Trophoblast cell (in vitro differentiated cells and primary cell): ENCODE measurements around the gene SLC7A6OS.

ENCODE experiments used
- DNase-seq, 2 donors: peaks; one replicate each; pipeline ENCODE4 v3.0.0-alpha.2; 2016
- H2AFZ ChIP-seq: 2 replicates; pipeline ENCODE4 v1.6.1; 2013; ENCODE audit warnings: low read length, moderate library complexity, mild to moderate bottlenecking; ENCODE audit not compliant: insufficient read depth, poor library complexity
- H2AK5ac ChIP-seq: 2 replicates; pipeline ENCODE4 v1.6.1; 2013; ENCODE audit warnings: mild to moderate bottlenecking, low read length
- H2BK120ac ChIP-seq: 2 replicates; pipeline ENCODE4 v1.6.1; 2013; ENCODE audit warnings: low read length, mild to moderate bottlenecking, moderate library complexity; ENCODE audit not compliant: insufficient read depth, poor library complexity
- H2BK12ac ChIP-seq: 2 replicates; pipeline ENCODE4 v1.6.1; 2013; ENCODE audit warnings: mild to moderate bottlenecking, low read length, moderate library complexity
- H2BK5ac ChIP-seq: 2 replicates; pipeline ENCODE4 v1.6.1; 2013; ENCODE audit warnings: low read length, low read depth, moderate library complexity, mild to moderate bottlenecking; ENCODE audit not compliant: poor library complexity
- H3K14ac ChIP-seq: 2 replicates; pipeline ENCODE4 v1.6.1; 2013; ENCODE audit warnings: mild to moderate bottlenecking, low read length
- H3K18ac ChIP-seq: 2 replicates; pipeline ENCODE4 v1.6.1; 2013; ENCODE audit warnings: mild to moderate bottlenecking, low read length
- H3K23ac ChIP-seq: 2 replicates; pipeline ENCODE4 v1.6.1; 2013; ENCODE audit warnings: low read length
- H3K27ac ChIP-seq: 2 replicates; pipeline ENCODE4 v1.5.1; 2013; ENCODE audit warnings: low read depth, mild to moderate bottlenecking, inconsistent platforms, low read length, moderate library complexity
- H3K27me3 ChIP-seq: 2 replicates; pipeline ENCODE4 v1.6.1; 2013; ENCODE audit warnings: inconsistent platforms, mild to moderate bottlenecking, low read length, moderate library complexity; ENCODE audit not compliant: insufficient read depth
- H3K36me3 ChIP-seq, 2 experiments: 1 replicate in 1 of 2; 2 replicates in 1 of 2; pipeline ENCODE4 v1.6.1; 2013; ENCODE audit warnings: low read length in 2 of 2, mild to moderate bottlenecking in 2 of 2, moderate library complexity in 1 of 2; ENCODE audit not compliant: insufficient read depth in 2 of 2, control insufficient read depth in 1 of 2
- H3K4ac ChIP-seq: 2 replicates; pipeline ENCODE4 v1.6.1; 2013; ENCODE audit warnings: low read depth, mild to moderate bottlenecking, low read length, moderate library complexity
- H3K4me1 ChIP-seq, 2 experiments: 1 replicate in 1 of 2; 2 replicates in 1 of 2; pipeline ENCODE4 v1.6.1; 2013; ENCODE audit warnings: low read length in 2 of 2, mild to moderate bottlenecking in 2 of 2, moderate library complexity in 1 of 2; ENCODE audit not compliant: insufficient read depth in 2 of 2, control insufficient read depth in 1 of 2
- H3K4me2 ChIP-seq: 2 replicates; pipeline ENCODE4 v1.6.1; 2013; ENCODE audit warnings: inconsistent platforms, mild to moderate bottlenecking, low read length, moderate library complexity
- H3K4me3 ChIP-seq: 2 replicates; pipeline ENCODE4 v1.5.1; 2013; ENCODE audit warnings: mild to moderate bottlenecking, low read depth, low read length, inconsistent platforms
- H3K79me1 ChIP-seq: one replicate; pipeline ENCODE4 v1.6.1; 2013; ENCODE audit warnings: low read length
- H3K79me2 ChIP-seq: 2 replicates; pipeline ENCODE4 v1.6.1; 2013; ENCODE audit warnings: low read length, mild to moderate bottlenecking; ENCODE audit not compliant: control insufficient read depth, insufficient read depth, poor library complexity
- H3K9ac ChIP-seq: 2 replicates; pipeline ENCODE4 v1.6.1; 2013; ENCODE audit warnings: mild to moderate bottlenecking, low read length
- H3K9me3 ChIP-seq: 2 replicates; pipeline ENCODE4 v1.6.1; 2013; ENCODE audit warnings: low read depth, mild to moderate bottlenecking, control low read depth, inconsistent platforms, low read length; ENCODE audit not compliant: insufficient read depth
- H4K12ac ChIP-seq: 2 replicates; pipeline ENCODE4 v1.6.1; 2013; ENCODE audit warnings: low read depth, mild to moderate bottlenecking, low read length, moderate library complexity
- H4K8ac ChIP-seq: 2 replicates; pipeline ENCODE4 v1.6.1; 2013; ENCODE audit warnings: low read depth, mild to moderate bottlenecking, low read length, moderate library complexity
- H4K91ac ChIP-seq: one replicate; pipeline ENCODE4 v1.6.1; 2013; ENCODE audit warnings: low read depth, mild to moderate bottlenecking, low read length, moderate library complexity
- WGBS: extraction: QIAGEN DNeasy Blood & Tissue Kit; methylation state at CpG from one replicate; pipeline ENCODE4 v1.1.7; 2013; ENCODE audit warnings: missing lambda C conversion rate; ENCODE audit not compliant: insufficient read length, insufficient coverage; ENCODE audit errors: extremely low coverage; 5-methylcytosine and 5-hydroxymethylcytosine counted together

Gene SLC7A6OS

DNA sequence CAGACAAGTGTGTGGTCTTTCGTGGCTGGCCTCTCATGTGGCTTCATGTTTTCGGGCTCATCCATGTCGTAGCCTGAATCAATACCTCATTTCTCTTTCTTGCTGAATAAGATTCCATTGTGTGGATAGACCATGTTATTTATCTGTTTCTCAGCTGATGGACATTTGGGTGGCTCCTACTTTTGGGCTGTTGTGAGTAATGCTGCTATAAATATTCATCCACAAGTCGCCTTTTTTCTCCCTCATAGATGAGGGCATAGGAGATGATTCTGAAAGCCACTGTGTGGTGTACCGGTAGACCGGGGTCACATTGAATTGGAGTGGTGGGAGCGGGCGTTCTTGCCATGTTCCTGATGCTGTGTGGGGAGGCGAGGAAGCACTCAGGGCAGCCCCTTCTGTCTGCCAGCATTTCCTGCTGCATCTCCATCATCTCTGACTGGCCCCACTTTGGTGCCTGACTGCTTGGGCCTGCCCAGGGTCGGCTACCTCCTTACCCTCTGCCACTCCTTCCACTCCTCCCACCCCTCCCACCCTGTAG is 40.1 kb upstream of the SLC7A6OS start:
- Histone ChIP-seq H4K8ac (no peak overlapping the region), H3K27me3 (no peaks in the 10 kb centered on the region), H2BK5ac (no peak overlapping the region), H3K36me3 (peaks cover 50 to 58% of the 10 kb centered on the region in 2 experiments), H2BK12ac (no peak overlapping the region), H3K4me2 (no peak overlapping the region), H2AFZ (no peak overlapping the region), H3K14ac (no peak overlapping the region), H3K9ac (no peak overlapping the region), H4K12ac (no peak overlapping the region), H2BK120ac (no peak overlapping the region), H3K4me3 (no peak overlapping the region), H3K4ac (no peak overlapping the region), H3K18ac (no peak overlapping the region), H3K27ac (no peak overlapping the region), H3K23ac (no peak overlapping the region), H3K9me3 (peaks cover 5% of the 10 kb centered on the region), H3K79me1 (peaks cover 8% of the 10 kb centered on the region), H3K4me1 (peaks cover 19 to 36% of the 10 kb centered on the region in 2 experiments), H4K91ac (no peak overlapping the region), H3K79me2 (peaks cover 2% of the 10 kb centered on the region), H2AK5ac (no peak overlapping the region)
- no peak for DNase-seq
- WGBS, result no CpG with 5 or more reads among the region's 10 CpGs

DNA sequence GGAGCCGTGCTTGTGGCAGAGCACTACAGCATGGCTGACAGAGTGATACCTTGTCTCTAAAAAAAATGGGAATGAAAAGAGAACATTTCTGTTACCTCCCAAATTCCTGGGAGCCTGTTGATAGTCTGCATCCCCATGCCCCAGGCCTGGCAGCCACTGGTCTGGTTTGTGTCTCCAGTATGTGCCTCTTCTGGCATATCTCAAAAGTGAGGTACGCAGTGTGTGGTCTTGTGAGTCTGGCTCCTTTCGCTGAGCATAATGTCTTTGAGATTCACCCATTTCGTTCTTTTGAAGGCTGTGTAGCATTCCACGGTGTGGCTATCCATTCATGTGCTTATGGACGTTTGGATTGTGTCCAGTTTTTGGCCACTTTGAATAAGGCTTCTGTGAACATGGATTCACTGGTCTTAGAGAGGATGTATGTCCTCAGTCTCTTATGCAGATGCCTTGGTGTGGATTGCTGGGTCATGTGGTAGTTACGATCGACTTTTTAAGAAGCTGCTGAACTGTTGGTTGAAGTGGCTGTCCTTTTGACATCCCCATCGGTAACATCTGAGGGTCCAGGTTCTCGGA is 39.2 kb upstream of the SLC7A6OS start:
- Histone ChIP-seq H4K91ac (no peak overlapping the region), H2BK120ac (no peak overlapping the region), H2AFZ (no peak overlapping the region), H3K4me3 (no peak overlapping the region), H2AK5ac (no peak overlapping the region), H3K4ac (no peak overlapping the region), H3K18ac (no peak overlapping the region), H3K4me1 (peaks cover 20 to 42% of the 10 kb centered on the region in 2 experiments), H3K9ac (no peak overlapping the region), H3K79me1 (peaks cover 8% of the 10 kb centered on the region), H3K36me3 (peaks cover 47 to 55% of the 10 kb centered on the region in 2 experiments), H2BK5ac (no peak overlapping the region), H3K4me2 (no peak overlapping the region), H3K27ac (peak overlapping the region; percentile 28), H2BK12ac (no peak overlapping the region), H3K23ac (no peak overlapping the region), H3K79me2 (peaks cover 2% of the 10 kb centered on the region), H3K14ac (no peak overlapping the region), H4K8ac (no peak overlapping the region), H3K27me3 (no peaks in the 10 kb centered on the region), H3K9me3 (peaks cover 2% of the 10 kb centered on the region), H4K12ac (no peak overlapping the region)
- no CpG with 5 or more reads among the region's 10 CpGs for WGBS
- DNase-seq, result no peak

DNA sequence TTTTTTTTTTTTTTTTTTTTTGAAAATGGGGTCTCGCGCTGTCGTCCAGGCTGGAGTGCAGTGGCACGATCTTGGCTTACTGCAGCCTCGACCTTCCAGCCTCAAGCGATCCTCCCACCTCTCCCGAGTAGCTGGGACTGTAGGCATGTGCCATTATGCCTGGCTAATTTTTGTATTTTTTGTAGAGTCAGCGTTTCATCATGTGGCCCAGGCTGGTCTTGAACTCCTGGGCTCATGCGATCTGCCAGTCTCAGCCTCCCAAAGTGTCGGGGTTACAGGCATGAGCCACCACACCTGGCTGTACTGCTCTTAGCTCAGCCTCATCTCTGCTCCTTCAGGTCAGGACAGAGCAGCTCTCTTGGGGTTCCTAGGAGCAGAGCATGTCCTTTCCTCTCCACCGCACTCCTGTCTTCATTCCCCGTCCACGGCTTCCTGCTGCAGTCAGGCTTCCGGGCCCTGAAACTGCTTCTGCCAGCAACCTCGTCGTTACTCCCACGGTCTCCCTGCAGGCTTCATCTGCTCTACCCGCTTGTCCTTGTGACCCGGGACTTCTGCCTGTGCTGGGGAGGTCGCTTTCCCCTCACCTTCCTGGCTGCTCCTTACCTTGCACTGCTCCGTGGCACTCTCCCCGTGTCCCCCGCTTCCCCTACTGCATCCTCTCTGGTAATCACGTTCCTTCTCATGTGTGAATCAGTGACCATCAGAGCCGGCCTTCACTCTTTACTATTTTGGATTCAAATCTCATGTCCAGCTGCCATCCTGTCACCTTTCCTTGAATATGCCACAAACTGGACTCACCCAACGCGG is 38.1 kb upstream of the SLC7A6OS start:
- Histone ChIP-seq H4K91ac (peak overlapping the region; percentile 29), H2AFZ (no peak overlapping the region), H3K23ac (no peak overlapping the region), H3K79me1 (peaks cover 8% of the 10 kb centered on the region), H4K8ac (no peak overlapping the region), H3K79me2 (peaks cover 2% of the 10 kb centered on the region), H3K4me3 (no peak overlapping the region), H3K4ac (no peak overlapping the region), H2AK5ac (no peak overlapping the region), H4K12ac (no peak overlapping the region), H3K14ac (no peak overlapping the region), H3K9ac (no peak overlapping the region), H3K4me2 (no peak overlapping the region), H2BK12ac (peak overlapping the region; percentile 10), H2BK120ac (no peak overlapping the region), H3K27me3 (no peaks in the 10 kb centered on the region), H3K27ac (no peak overlapping the region), H3K18ac (no peak overlapping the region), H3K9me3 (peaks cover 2% of the 10 kb centered on the region), H2BK5ac (no peak overlapping the region), H3K4me1 (peaks cover 20 to 42% of the 10 kb centered on the region in 2 experiments), H3K36me3 (peaks cover 38 to 44% of the 10 kb centered on the region in 2 experiments)
- no peak for DNase-seq
- no CpG with 5 or more reads among the region's 27 CpGs for WGBS

GRCh38 chr16:68347605-68348004 is 36.9 kb upstream of the SLC7A6OS start:
- no peak overlapping the region for H2AFZ ChIP-seq
- no peak overlapping the region for H3K4me3 ChIP-seq
- no peak overlapping the region for H2BK120ac ChIP-seq
- no peak overlapping the region for H4K91ac ChIP-seq
- no peak overlapping the region for H3K9ac ChIP-seq
- no peak overlapping the region for H3K27ac ChIP-seq
- H3K36me3 ChIP-seq, result peaks cover 33 to 39% of the 10 kb centered on the region in 2 experiments
- no peak overlapping the region for H3K4ac ChIP-seq
- H3K4me2 ChIP-seq, result no peak overlapping the region
- no peak overlapping the region for H2AK5ac ChIP-seq
- no peak overlapping the region for H2BK12ac ChIP-seq
- H3K27me3 ChIP-seq, result no peaks in the 10 kb centered on the region
- H3K9me3 ChIP-seq, result peaks cover 2% of the 10 kb centered on the region
- no CpG with 5 or more reads among the region's 4 CpGs for WGBS
- no peak overlapping the region for H3K23ac ChIP-seq
- peaks cover 2% of the 10 kb centered on the region for H3K79me2 ChIP-seq
- no peak overlapping the region for H4K8ac ChIP-seq
- H3K79me1 ChIP-seq, result peaks cover 8% of the 10 kb centered on the region
- H4K12ac ChIP-seq, result no peak overlapping the region
- H3K4me1 ChIP-seq, result peaks cover 20 to 42% of the 10 kb centered on the region in 2 experiments
- H3K14ac ChIP-seq, result no peak overlapping the region
- H2BK5ac ChIP-seq, result no peak overlapping the region
- DNase-seq, result no peak
- no peak overlapping the region for H3K18ac ChIP-seq
